Mammary epithelial cell (primary cell): Measurements from ENCODE around the gene HDAC4.

Source experiments
- CTCF ChIP-seq, 2 donors: IDR thresholded peaks in 1 of 2; conservative IDR thresholded peaks in 1 of 2; 2 replicates each; pipeline ENCODE4 v1.5.1; 2011 to 2012; ENCODE audit warnings: inconsistent platforms in 2 of 2, low read length in 2 of 2, mild to moderate bottlenecking in 2 of 2, control low read depth in 1 of 2, low read depth in 1 of 2; ENCODE audit not compliant: insufficient read depth in 1 of 2; ENCODE audit errors: extremely low read depth in 1 of 2
- EZH2 ChIP-seq: IDR thresholded peaks from 2 replicates; pipeline ENCODE4 v1.6.1; 2012; ENCODE audit warnings: low read length, inconsistent platforms, borderline replicate concordance

DNA sequence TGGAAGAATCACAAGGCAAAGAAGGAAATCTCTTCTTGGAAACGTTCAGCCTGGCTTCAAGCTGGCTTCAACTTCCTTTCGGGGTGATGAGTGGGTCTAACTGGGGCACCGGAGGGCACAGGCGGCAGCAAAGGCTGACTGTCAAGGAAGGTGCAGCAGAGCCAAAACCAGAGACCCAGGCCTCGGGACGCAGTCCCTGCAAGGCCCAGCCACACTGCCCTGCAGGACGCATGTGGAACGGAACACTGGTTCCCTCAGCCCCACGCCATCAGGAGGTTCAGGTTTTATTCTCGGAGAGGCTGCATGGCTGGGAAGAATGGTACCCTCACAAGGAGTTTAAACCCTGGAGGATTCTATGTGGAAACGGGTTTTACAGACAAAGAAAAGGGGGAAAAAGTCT lies 165.5 kb downstream of the HDAC4 start:
- TF ChIP-seq CTCF (conservative IDR thresholded peaks at IDR 0.05 in 1 of 2, IDR thresholded peaks at IDR 0.05 in 1 of 2; ENCODE audit: extremely low read depth in 1 of 2, insufficient read depth in 1 of 2, low read depth in 1 of 2, low read length in 2 of 2) (no peak), EZH2 (no peak)
